SJSA1 (cell line): ENCODE data around the gene MARCHF2. TPM values are rescaled to one million over a fixed set of nuclear protein-coding genes. Genes with fewer than 3 reads are reported as not detected.
"Not testable (repeated sequence)": the region's sequence is repeated elsewhere in the genome, so short reads cannot be mapped to it uniquely, and the experiment has no call there.

Experiments
- DNase-seq, 2 experiments: peaks; one replicate each; pipeline ENCODE4 v3.0.0-alpha.2; 2015 to 2020; ENCODE audit warnings: low spot score in 2 of 2, low read depth in 1 of 2
- H3K27ac ChIP-seq: fragments of 250-450 bp; sonication (Bioruptor Pico); 2 replicates; pipeline ENCODE4 v1.5.1; 2020; ENCODE audit warnings: mild to moderate bottlenecking, moderate library complexity
- H3K27me3 ChIP-seq: fragments of 250-450 bp; sonication (Bioruptor Pico); replicated peaks from 2 replicates; pipeline ENCODE4 v1.5.1; 2020; ENCODE audit warnings: mild to moderate bottlenecking, moderate library complexity
- H3K36me3 ChIP-seq: fragments of 250-450 bp; sonication (Bioruptor Pico); 2 replicates; pipeline ENCODE4 v1.5.1; 2020; ENCODE audit warnings: mild to moderate bottlenecking
- H3K4me1 ChIP-seq: fragments of 250-450 bp; sonication (Bioruptor Pico); replicated peaks from 2 replicates; pipeline ENCODE4 v1.6.1; 2021; ENCODE audit warnings: mild to moderate bottlenecking
- H3K4me3 ChIP-seq: fragments of 250-450 bp; sonication (Bioruptor Pico); 2 replicates; pipeline ENCODE4 v1.5.1; 2020; ENCODE audit warnings: mild to moderate bottlenecking
- H3K9me3 ChIP-seq: fragments of 250-450 bp; sonication (Bioruptor Pico); replicated peaks from 2 replicates; pipeline ENCODE4 v1.5.1; 2020; ENCODE audit warnings: mild to moderate bottlenecking
- total RNA-seq: library from RNA; depleted of rRNA; stranded (reverse); fragments of >200 nt; shearing (Covaris generic); gene quantifications from 2 replicates; pipeline ENCODE4 v1.2.3, GENCODE V29; 2014

Gene MARCHF2
- total RNA-seq, 1 experiment from 2014 or later: 37.9 TPM

GRCh38 chr19:8377598-8377997, 35.5 kb upstream of the MARCHF2 start:
- H3K4me1 ChIP-seq: peaks cover 7% of the 10 kb centered on the region; the same call in 1 of the 2 replicates
- no peaks in the 10 kb centered on the region for H3K27me3 ChIP-seq
- H3K27ac ChIP-seq: no peak overlapping the region
- no peaks in the 10 kb centered on the region; the same call in 1 of the 2 replicates for H3K9me3 ChIP-seq
- no peak for DNase-seq
- no peak overlapping the region for H3K4me3 ChIP-seq
- 0 out of 2 replicates have a peak, but pooled peaks cover 2% of the 10 kb centered on the region for H3K36me3 ChIP-seq

DNA sequence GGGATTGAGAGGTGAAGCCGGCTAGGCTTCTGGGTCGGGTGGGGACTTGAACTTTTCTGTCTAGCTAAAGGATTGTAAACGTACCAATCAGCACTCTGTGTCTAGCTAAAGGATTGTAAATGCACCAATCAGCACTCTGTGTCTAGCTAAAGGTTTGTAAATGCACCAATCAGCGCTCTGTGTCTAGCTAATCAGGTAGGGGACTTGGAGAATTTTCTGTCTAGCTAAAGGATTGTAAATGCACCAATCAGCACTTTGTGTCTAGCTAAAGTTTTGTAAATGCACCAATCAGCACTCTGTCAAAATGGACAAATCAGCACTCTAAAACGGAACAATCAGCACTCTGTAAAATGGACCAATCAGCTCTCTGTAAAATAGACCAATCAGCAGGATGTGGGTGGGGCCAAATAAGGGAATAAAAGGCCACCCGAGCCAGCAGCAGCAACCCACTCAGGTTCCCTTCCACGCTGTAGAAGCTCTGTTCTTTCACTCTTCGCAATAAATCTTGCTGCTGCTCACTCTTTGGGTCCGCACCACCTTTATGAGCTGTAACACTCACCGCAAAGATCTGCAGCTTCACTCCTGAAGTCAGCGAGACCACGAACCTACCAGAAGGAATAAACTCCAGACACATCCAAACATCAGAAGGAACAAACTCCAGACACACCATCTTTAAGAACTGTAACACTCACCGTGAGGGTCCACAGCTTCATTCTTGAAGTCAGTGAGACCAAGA, 33.8 kb upstream of the MARCHF2 start:
- H3K9me3 ChIP-seq, H3K27ac ChIP-seq, DNase-seq, H3K36me3 ChIP-seq, H3K4me3 ChIP-seq, H3K27me3 ChIP-seq, H3K4me1 ChIP-seq: not testable (repeated sequence)

DNA sequence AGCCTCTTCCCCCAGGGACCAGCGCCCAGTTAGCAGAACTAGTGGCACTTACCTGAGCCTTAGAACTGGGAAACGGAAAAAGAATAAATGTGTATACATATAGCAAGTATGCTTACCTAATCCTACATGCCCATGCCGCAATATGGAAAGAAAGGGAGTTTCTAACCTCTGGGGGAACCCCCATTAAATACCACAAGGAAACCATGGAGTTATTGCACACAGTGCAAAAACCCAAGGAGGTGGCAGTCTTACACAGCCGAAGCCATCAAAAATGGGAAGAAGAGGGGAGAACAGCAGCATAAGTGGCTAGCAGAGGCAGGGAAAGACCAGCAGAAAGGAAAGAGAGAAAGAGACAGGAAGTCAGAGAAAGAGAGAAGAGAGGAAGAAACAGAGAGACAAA, 28.5 kb upstream of the MARCHF2 start:
- not testable (repeated sequence) for H3K4me3 ChIP-seq, H3K4me1 ChIP-seq, DNase-seq, H3K27me3 ChIP-seq, H3K9me3 ChIP-seq, H3K36me3 ChIP-seq, H3K27ac ChIP-seq

DNA sequence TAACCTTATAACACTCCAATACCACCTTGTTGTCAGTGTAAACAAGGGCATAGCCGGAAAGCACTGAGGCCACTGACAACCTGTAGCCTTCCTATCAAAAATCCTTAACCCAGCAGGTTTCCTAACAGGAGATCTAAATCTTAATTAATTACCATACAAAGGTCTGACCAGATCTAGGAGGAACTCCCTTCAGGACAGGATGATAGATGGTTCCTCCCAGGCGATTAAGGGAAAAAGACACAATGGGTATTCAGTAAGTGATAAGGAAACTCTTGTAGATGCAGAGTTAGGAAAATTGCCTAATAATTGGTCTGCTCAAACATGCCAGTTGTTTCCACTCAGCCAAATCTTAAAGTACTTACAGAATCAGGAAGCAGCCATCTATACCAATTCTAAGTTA, 28.0 kb upstream of the MARCHF2 start:
- not testable (repeated sequence) for DNase-seq, H3K27me3 ChIP-seq

DNA sequence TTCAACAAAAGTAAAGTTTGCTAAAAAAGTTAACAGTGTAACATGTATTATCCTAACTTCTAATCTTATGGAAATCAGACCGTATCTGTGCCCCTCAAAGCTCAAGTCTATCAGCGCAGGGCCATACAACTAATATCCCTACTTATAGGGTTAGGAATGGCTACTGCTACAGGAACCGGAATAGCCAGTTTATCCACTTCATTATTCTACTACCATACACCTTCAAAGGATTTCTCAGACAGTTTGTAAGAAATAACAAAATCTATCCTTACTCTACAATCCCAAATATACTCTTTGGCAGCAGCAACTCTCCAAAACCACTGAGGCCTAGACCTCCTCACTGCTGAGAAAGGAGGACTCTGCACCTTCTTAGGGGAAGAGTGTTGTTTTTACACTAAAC, 27.5 kb upstream of the MARCHF2 start:
- H3K36me3 ChIP-seq, DNase-seq, H3K27ac ChIP-seq, H3K4me3 ChIP-seq, H3K4me1 ChIP-seq, H3K27me3 ChIP-seq, H3K9me3 ChIP-seq: not testable (repeated sequence)

More for the DNA sequence above, 28.0 kb upstream of the MARCHF2 start:
- not testable (repeated sequence) for H3K36me3 ChIP-seq, H3K27ac ChIP-seq, H3K4me3 ChIP-seq, H3K9me3 ChIP-seq, H3K4me1 ChIP-seq

DNA sequence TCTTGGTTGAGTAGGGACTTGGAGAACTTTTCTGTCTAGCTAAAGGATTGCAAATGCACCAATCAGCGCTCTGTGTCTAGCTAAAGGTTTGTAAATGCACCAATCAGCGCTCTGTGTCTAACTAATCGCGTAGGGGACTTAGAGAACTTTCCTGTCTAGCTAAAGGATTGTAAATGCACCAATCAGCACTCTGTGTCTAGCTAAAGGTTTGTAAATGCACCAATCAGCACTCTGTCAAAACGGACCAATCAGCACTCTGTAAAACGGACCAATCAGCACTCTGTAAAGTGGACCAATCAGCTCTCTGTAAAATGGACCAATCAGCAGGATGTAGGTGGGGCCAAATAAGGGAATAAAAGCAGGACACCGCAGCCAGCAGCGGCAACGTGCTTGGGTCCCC, 26.7 kb upstream of the MARCHF2 start:
- H3K4me3 ChIP-seq, H3K9me3 ChIP-seq, H3K27ac ChIP-seq, DNase-seq, H3K36me3 ChIP-seq, H3K4me1 ChIP-seq, H3K27me3 ChIP-seq: not testable (repeated sequence)

- Histone ChIP-seq H3K27ac (no peak overlapping the region), H3K4me1 (peaks cover 7% of the 10 kb centered on the region), H3K27me3 (no peaks in the 10 kb centered on the region), H3K4me3 (no peak overlapping the region), H3K9me3 (no peaks in the 10 kb centered on the region), H3K36me3 (peaks cover 7% of the 10 kb centered on the region)
- DNase-seq: no peak
Observed at GRCh38 chr19:8386990-8387389, 26.1 kb upstream of the MARCHF2 start.

DNA sequence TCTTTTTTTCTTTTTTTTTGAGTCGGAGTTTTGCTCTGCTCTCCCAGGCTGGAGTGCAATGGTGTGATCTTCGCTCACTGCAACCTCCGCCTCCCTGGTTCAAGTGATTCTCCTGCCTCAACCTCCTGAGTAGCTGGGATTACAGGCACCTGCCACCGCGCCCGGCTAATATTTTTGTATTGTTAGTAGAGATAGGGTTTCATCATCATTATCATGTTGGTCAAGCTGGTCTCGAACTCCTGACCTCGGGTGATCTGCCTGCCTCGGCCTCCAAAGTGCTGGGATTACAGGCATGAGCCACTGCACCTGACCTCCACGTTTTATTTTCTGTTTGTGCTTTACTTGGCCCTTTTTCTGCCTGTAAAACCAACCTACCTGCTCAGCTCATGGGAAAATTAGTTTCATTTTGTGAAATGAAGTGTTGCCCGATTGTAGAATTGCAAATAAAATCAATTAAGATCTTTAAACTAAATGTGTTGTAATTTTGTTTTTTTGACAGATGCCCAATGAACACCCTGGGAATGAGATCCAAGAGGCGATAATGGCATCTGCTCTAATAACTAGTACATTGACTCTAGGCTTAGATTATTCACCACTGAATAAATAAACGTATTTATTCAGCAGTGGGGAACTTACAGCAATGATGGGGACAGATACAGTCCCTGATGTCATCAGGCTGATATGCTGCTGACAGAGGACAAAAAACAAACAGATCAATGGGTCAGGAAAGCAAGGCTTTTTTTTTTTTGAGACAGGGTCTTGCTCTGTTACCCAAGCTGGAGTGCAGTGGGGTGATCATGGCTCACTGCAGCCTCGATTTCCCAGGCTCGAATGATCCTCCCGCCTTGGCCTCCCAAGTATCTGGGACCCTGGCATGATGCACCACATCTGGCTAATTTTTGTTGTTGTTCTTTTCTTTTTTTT, 25.2 kb upstream of the MARCHF2 start:
- H3K4me1 ChIP-seq: peaks cover 7% of the 10 kb centered on the region
- DNase-seq: no peak
- peaks cover 7% of the 10 kb centered on the region for H3K36me3 ChIP-seq

DNA sequence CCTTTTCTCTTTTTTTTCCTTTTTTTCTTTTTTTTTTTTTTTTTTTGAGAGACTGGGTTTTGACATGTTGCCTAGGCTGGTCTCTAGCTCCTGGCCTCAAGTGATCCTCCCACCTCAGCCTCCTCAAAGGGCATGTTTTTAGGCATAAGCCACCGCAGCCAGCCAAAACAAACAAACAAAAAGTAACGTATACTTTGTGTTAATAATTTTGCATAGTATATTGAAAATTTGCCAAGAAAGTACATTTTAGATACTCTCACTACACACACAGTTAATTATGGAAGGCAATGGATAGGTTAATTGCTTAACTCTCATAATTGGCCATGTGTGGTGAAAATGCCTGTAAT, 24.5 kb upstream of the MARCHF2 start:
- no peaks in the 10 kb centered on the region for H3K27me3 ChIP-seq
- peaks cover 7% of the 10 kb centered on the region for H3K36me3 ChIP-seq
- H3K4me3 ChIP-seq: no peak overlapping the region
- H3K27ac ChIP-seq: no peak overlapping the region
- H3K9me3 ChIP-seq: no peaks in the 10 kb centered on the region
- no peak for DNase-seq
- peaks cover 7% of the 10 kb centered on the region for H3K4me1 ChIP-seq

More for the DNA sequence above, 25.2 kb upstream of the MARCHF2 start:
- H3K4me3 ChIP-seq: no peak overlapping the region
- no peaks in the 10 kb centered on the region for H3K27me3 ChIP-seq
- no peaks in the 10 kb centered on the region for H3K9me3 ChIP-seq
- H3K27ac ChIP-seq: no peak overlapping the region

GRCh38 chr19:8389891-8390616, 23.1 kb upstream of the MARCHF2 start, which contains the start of gene RAB11B:
TSS of gene RAB11B (plus strand) at chr19:8390360. CDS start at chr19:8390417, 57 bp downstream.
- no peaks in the 10 kb centered on the region for H3K27me3 ChIP-seq
- peak within 1 kb of the TSS; percentile 100 for H3K27ac ChIP-seq
- H3K4me1 ChIP-seq: peaks cover 18% of the 10 kb centered on the region
- DNase-seq: peak; percentile 99 to 100
- peaks cover 11% of the 10 kb centered on the region for H3K36me3 ChIP-seq
- H3K4me3 ChIP-seq: peak within 1 kb of the TSS; percentile 94
- H3K9me3 ChIP-seq: no peaks in the 10 kb centered on the region

GRCh38 chr19:8390617-8390981, 22.5 kb upstream of the MARCHF2 start:
- Histone ChIP-seq H3K4me3 (peak overlapping the region; percentile 94), H3K27me3 (no peaks in the 10 kb centered on the region)

DNA sequence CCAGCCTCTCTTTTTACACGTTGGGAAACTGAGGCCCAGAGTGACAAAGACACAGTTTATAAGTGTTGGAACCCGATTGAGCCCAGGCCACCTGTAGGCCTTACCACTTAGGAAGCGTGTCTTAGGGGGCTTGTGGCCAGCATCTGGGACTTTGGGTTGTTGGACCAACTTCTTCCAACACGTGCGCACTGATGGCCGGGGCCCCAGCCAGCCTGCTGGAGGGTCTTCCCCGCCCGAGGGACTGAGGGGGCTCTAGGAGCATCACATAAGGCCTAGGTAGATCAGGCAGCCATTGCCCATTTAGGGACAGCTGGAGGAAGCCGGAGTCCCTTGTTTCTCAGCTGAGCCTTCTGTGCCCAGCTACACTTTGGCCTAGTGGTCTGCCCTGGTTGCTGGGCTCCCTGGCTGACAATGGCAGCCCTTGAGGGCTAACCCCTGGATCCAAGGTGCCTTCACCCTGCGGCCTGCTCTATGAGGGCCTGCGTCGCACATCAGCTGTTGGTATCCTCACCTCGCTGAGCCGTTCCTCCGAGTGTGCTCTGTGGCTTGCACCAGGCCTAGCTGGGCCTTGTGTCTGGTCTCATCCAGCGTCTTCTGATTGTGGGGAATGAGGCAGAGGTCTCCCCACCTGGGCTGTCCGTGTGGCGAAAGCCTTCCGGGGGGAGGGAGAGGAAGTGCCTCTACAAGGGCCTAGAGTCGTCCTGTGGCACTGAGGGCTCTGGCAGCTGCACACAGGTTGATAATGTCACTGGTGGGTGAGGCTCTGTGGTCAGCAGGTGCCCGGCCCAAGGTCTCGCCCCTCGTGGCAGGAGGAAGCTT, 21.7 kb upstream of the MARCHF2 start:
- peaks cover 26% of the 10 kb centered on the region for H3K4me1 ChIP-seq
- H3K27ac ChIP-seq: no peak overlapping the region
- peaks cover 17% of the 10 kb centered on the region for H3K36me3 ChIP-seq
- peak overlapping the region; percentile 15 for H3K4me3 ChIP-seq
- no peaks in the 10 kb centered on the region for H3K27me3 ChIP-seq
- DNase-seq: no peak
- no peaks in the 10 kb centered on the region for H3K9me3 ChIP-seq

More at GRCh38 chr19:8390617-8390981, 22.5 kb upstream of the MARCHF2 start:
- Histone ChIP-seq H3K36me3 (peaks cover 15% of the 10 kb centered on the region), H3K4me1 (peaks cover 24% of the 10 kb centered on the region), H3K27ac (peak overlapping the region; percentile 100), H3K9me3 (no peaks in the 10 kb centered on the region)
- DNase-seq: peak; percentile 70 to 96

- Histone ChIP-seq H3K27ac (no peak overlapping the region), H3K4me1 (peaks cover 29% of the 10 kb centered on the region), H3K9me3 (0 out of 2 replicates have a peak, but pooled peaks cover 2% of the 10 kb centered on the region), H3K27me3 (no peaks in the 10 kb centered on the region), H3K36me3 (peaks cover 21% of the 10 kb centered on the region), H3K4me3 (no peak overlapping the region)
- DNase-seq: no peak
Observed at GRCh38 chr19:8392017-8392591, 21.0 kb upstream of the MARCHF2 start.
